Endothelial cell of umbilical vein (primary cell): ENCODE data around the gene CCDC187. TPM values are rescaled to one million over a fixed set of nuclear protein-coding genes. Genes with fewer than 3 reads are reported as not detected.

Source experiments
- BruUV-seq: library from RNA; stranded (reverse); fragments of 400-500 nt; replicated peaks from 2 replicates; lab custom pipeline; 2021; lab: Mats Ljungman, UMichigan
- CTCF ChIA-PET: fragments of 300-600, 350-600 bp; sonication (Branson Sonifier 250); formaldehyde crosslinking; loops from one replicate; lab custom pipeline; 2021; ENCODE audit warnings: antibody characterized with exemption, inconsistent platforms; lab: Charles Lee
- POLR2A ChIA-PET: fragments of 300-600, 350-600 bp; sonication (Branson Sonifier 250); formaldehyde crosslinking; loops from one replicate; lab custom pipeline; 2021; ENCODE audit warnings: antibody characterized with exemption, inconsistent platforms; lab: Charles Lee
- DNase-seq: peaks from one replicate; pipeline ENCODE4 v3.0.0-alpha.2; 2011; ENCODE audit warnings: low read depth, low spot score
- FAIRE-seq: peaks from 2 replicates; lab custom pipeline; 2011; peaks lifted over from hg19 to GRCh38; lab: Jason Lieb, UNC
- H2AFZ ChIP-seq: 2 replicates; pipeline ENCODE4 v1.6.0; 2012; ENCODE audit warnings: low read depth, low read length, control low read depth, inconsistent platforms
- H3K27ac ChIP-seq: 2 replicates; pipeline ENCODE4 v1.5.1; 2011; ENCODE audit warnings: low read depth, mild to moderate bottlenecking, control low read depth, low read length, moderate library complexity; ENCODE audit not compliant: insufficient read depth
- H3K27me3 ChIP-seq, 2 experiments: 2 replicates each; pipeline versions ENCODE4 v1.6.0 to v1.6.1; 2011; ENCODE audit warnings: low read length in 2 of 2, mixed read lengths in 1 of 2; ENCODE audit not compliant: control insufficient read depth in 2 of 2, insufficient read depth in 2 of 2
- H3K36me3 ChIP-seq, 2 experiments: 2 replicates in 1 of 2; 3 replicates in 1 of 2; pipeline ENCODE4 v1.5.1; 2011; ENCODE audit warnings: low read length in 2 of 2, mild to moderate bottlenecking in 1 of 2, moderate library complexity in 1 of 2; ENCODE audit not compliant: control insufficient read depth in 2 of 2, insufficient read depth in 2 of 2; ENCODE audit errors: extremely low read depth in 1 of 2
- H3K4me1 ChIP-seq: 3 replicates; pipeline ENCODE4 v1.5.1; 2011; ENCODE audit warnings: mild to moderate bottlenecking, low read length; ENCODE audit not compliant: control insufficient read depth, insufficient read depth; ENCODE audit errors: extremely low read depth
- H3K4me2 ChIP-seq: 2 replicates; pipeline ENCODE4 v1.6.1; 2011; ENCODE audit warnings: low read length, control low read depth, mixed read lengths; ENCODE audit not compliant: insufficient read depth
- H3K4me3 ChIP-seq, 3 experiments: fragments of 200-600 bp in 1 of 3; sonication (generic), shearing (Covaris generic) in 1 of 3; replicated peaks in 1 of 3; 2 replicates each; pipeline ENCODE4 v1.5.1; 2011 to 2016; ENCODE audit warnings: control low read depth in 3 of 3, low read length in 3 of 3, mild to moderate bottlenecking in 2 of 3, inconsistent platforms in 1 of 3, low read depth in 1 of 3, moderate library complexity in 1 of 3; ENCODE audit not compliant: insufficient read depth in 1 of 3
- H3K79me2 ChIP-seq: 2 replicates; pipeline ENCODE4 v1.6.0; 2012; ENCODE audit warnings: low read length, inconsistent platforms; ENCODE audit not compliant: control insufficient read depth, insufficient read depth
- H3K9ac ChIP-seq: replicated peaks from 2 replicates; pipeline ENCODE3; 2011; ENCODE audit warnings: low read length, control low read depth; ENCODE audit not compliant: insufficient read depth; ENCODE audit errors: extremely low read depth
- H3K9me1 ChIP-seq: replicated peaks from 3 replicates; pipeline ENCODE4 v1.6.0; 2011; ENCODE audit warnings: mild to moderate bottlenecking, low read length; ENCODE audit not compliant: control insufficient read depth, insufficient read depth; ENCODE audit errors: extremely low read depth
- H3K9me3 ChIP-seq: replicated peaks from 2 replicates; pipeline ENCODE4 v1.5.1; 2012; ENCODE audit warnings: low read length, inconsistent platforms; ENCODE audit not compliant: control insufficient read depth, insufficient read depth
- H4K20me1 ChIP-seq: replicated peaks from 2 replicates; pipeline ENCODE3; 2011; ENCODE audit warnings: mild to moderate bottlenecking, low read length; ENCODE audit not compliant: control insufficient read depth, insufficient read depth; ENCODE audit errors: extremely low read depth
- CTCF ChIP-seq, 2 donors: IDR thresholded peaks; 1 replicate in 1 of 2; 2 replicates in 1 of 2; pipeline ENCODE4 v1.5.1; 2011; ENCODE audit warnings: low read length in 2 of 2, mild to moderate bottlenecking in 2 of 2, moderate library complexity in 2 of 2, control low read depth in 1 of 2, inconsistent platforms in 1 of 2, low read depth in 1 of 2; ENCODE audit not compliant: insufficient read depth in 1 of 2; ENCODE audit errors: extremely low read depth in 1 of 2
- EZH2 ChIP-seq: IDR thresholded peaks from 2 replicates; pipeline ENCODE4 v1.6.1; 2012; ENCODE audit warnings: borderline replicate concordance, low read depth, mild to moderate bottlenecking, moderate library complexity, low read length, inconsistent platforms; ENCODE audit not compliant: severe bottlenecking
- FOS ChIP-seq: IDR thresholded peaks from 2 replicates; pipeline ENCODE4 v1.6.1; 2011; ENCODE audit warnings: mild to moderate bottlenecking, low read length, moderate library complexity, borderline replicate concordance; ENCODE audit not compliant: insufficient read depth
- GATA2 ChIP-seq: IDR thresholded peaks from 2 replicates; pipeline ENCODE4 v1.7.0; 2011; ENCODE audit warnings: low read depth, mild to moderate bottlenecking, moderate library complexity, mixed read lengths, low read length; ENCODE audit not compliant: insufficient read length, insufficient read depth
- JUN ChIP-seq: IDR thresholded peaks from 2 replicates; pipeline ENCODE4 v1.6.1; 2011; ENCODE audit warnings: borderline replicate concordance, low read depth; ENCODE audit not compliant: insufficient read length, insufficient read depth
- MAX ChIP-seq: IDR thresholded peaks from 2 replicates; pipeline ENCODE4 v1.6.1; 2011; ENCODE audit not compliant: insufficient read depth, insufficient read length
- MYC ChIP-seq: IDR thresholded peaks from one replicate; pipeline ENCODE4 v1.6.1; 2011; ENCODE audit warnings: mild to moderate bottlenecking, low read depth, low read length
- POLR2A ChIP-seq: IDR thresholded peaks from 2 replicates; pipeline ENCODE4 v1.6.1; 2012; ENCODE audit warnings: low read depth, mild to moderate bottlenecking, control low read depth, low read length
- POLR2AphosphoS5 ChIP-seq: IDR thresholded peaks from 2 replicates; pipeline ENCODE4 v1.6.1; 2012; ENCODE audit warnings: low read depth, mild to moderate bottlenecking, control low read depth, low read length, moderate library complexity; ENCODE audit not compliant: insufficient read depth
- dilution Hi-C: fragments of 300-500 bp; cut with MboI; formaldehyde crosslinking; loops from one replicate; pipeline ENCODE4 v1.15.0; 2019; ENCODE audit warnings: low sequenced_read_pairs; ENCODE audit not compliant: extremely low pct_ligation_motif_present
- intact Hi-C: fragments of 100-400 bp; cut with micrococcal nuclease; formaldehyde crosslinking; loops from one replicate; pipeline ENCODE4 v1.10.0; 2022
- polyA plus RNA-seq, 4 experiments: library from polyadenylated mRNA; depleted of rRNA in 3 of 4; stranded (reverse) in 3 of 4; unstranded in 1 of 4; fragments of >200 nt; gene quantifications; 2 replicates each; pipeline versions ENCODE4 v1.2.1 to v1.2.3, GENCODE V29; 2011 to 2012; ENCODE audit warnings: missing spikeins in 1 of 4
- total RNA-seq: library from RNA; stranded (reverse); gene quantifications from 2 replicates; pipeline ENCODE4 v1.2.3, GENCODE V29; 2021

Gene CCDC187
- total and polyA plus RNA-seq, 2 donors (not counting 3 experiments of a cell fraction or from before 2014, with no cell fraction given), result not detected

- intact Hi-C loops, result no loop called here
- BruUV-seq, result no TSS peak
- FAIRE-seq (no peak), DNase-seq (no peak)
- Histone ChIP-seq H4K20me1 (no peaks in the 10 kb centered on the region), H3K9ac (no peak overlapping the region), H3K79me2 (no peaks in the 10 kb centered on the region), H3K27ac (no peak overlapping the region), H3K4me1 (no peaks in the 10 kb centered on the region), H3K36me3 (no peaks in the 10 kb centered on the region), H3K4me2 (no peak overlapping the region), H2AFZ (no peak overlapping the region), H3K9me1 (no peaks in the 10 kb centered on the region), H3K4me3 (no peak overlapping the region), H3K9me3 (no peaks in the 10 kb centered on the region), H3K27me3 (peaks cover 0 to 4% of the 10 kb centered on the region in 2 experiments)
- TF ChIP-seq EZH2, result no peak
- TF ChIP-seq GATA2, result no peak
- TF ChIP-seq FOS, result no peak
- TF ChIP-seq MYC, result no peak
- no peak for TF ChIP-seq MAX
- TF ChIP-seq CTCF (IDR thresholded peaks at IDR 0.05; ENCODE audit: extremely low read depth in 1 of 2, insufficient read depth in 1 of 2, low read depth in 1 of 2, low read length in 2 of 2), result no peak
- no peak for TF ChIP-seq JUN
- no peak for TF ChIP-seq POLR2A
- no peak for TF ChIP-seq POLR2AphosphoS5
- dilution Hi-C loops, result no loop called here
- ChIA-PET POLR2A (no interaction called here), CTCF (no interaction called here)
Measured at GRCh38 chr9:136252846-136253245, 51.0 kb downstream of the CCDC187 start.
